Calu3 (cell line): ENCODE measurements around the gene ANO3. TPM values are rescaled to one million over a fixed set of nuclear protein-coding genes. Genes with fewer than 3 reads are reported as not detected.

Experiments used
- BruUV-seq: library from RNA; stranded (reverse); fragments of 400-500 nt; replicated peaks from 2 replicates; lab custom pipeline; 2021; lab: Mats Ljungman, UMichigan
- CTCF ChIA-PET: fragments of 300-600 bp; sonication (Branson Sonifier 250); formaldehyde crosslinking; loops from one replicate; lab custom pipeline; 2022; ENCODE audit warnings: antibody characterized with exemption; lab: Charles Lee
- DNase-seq: peaks from one replicate; pipeline ENCODE4 v3.0.0; 2022
- H3K27ac Mint-ChIP-seq: one replicate; pipeline ENCODE4 v1.8.0; 2022; ENCODE audit warnings: mixed read lengths; ENCODE audit not compliant: unreplicated experiment
- H3K27me3 Mint-ChIP-seq: one replicate; pipeline ENCODE4 v1.8.0; 2022; ENCODE audit warnings: mixed read lengths; ENCODE audit not compliant: unreplicated experiment
- H3K36me3 Mint-ChIP-seq: one replicate; pipeline ENCODE4 v1.8.0; 2022; ENCODE audit warnings: mild to moderate bottlenecking, moderate library complexity, mixed read lengths; ENCODE audit not compliant: insufficient read depth, unreplicated experiment
- H3K4me1 Mint-ChIP-seq: one replicate; pipeline ENCODE4 v1.8.0; 2022; ENCODE audit warnings: mild to moderate bottlenecking, low read depth, mixed read lengths; ENCODE audit not compliant: unreplicated experiment
- H3K4me3 Mint-ChIP-seq: one replicate; pipeline ENCODE4 v1.8.0; 2022; ENCODE audit warnings: mild to moderate bottlenecking, low read depth, moderate library complexity, mixed read lengths; ENCODE audit not compliant: unreplicated experiment
- H3K9me3 Mint-ChIP-seq: one replicate; pipeline ENCODE4 v1.8.0; 2022; ENCODE audit warnings: low read depth, mixed read lengths; ENCODE audit not compliant: unreplicated experiment
- CTCF ChIP-seq: fragments of 200-600 bp; IDR thresholded peaks from one replicate; pipeline ENCODE4 v1.8.0; 2022; ENCODE audit warnings: antibody characterized with exemption; ENCODE audit not compliant: unreplicated experiment
- intact Hi-C: fragments of 100-400 bp; cut with micrococcal nuclease; formaldehyde crosslinking; loops from one replicate; pipeline ENCODE4 v1.10.0; 2022; ENCODE audit not compliant: unreplicated experiment
- total RNA-seq: library from RNA; stranded (reverse); gene quantifications from 2 replicates; pipeline ENCODE4 v1.2.3, GENCODE V29; 2022

ANO3 gene
- total RNA-seq, 1 experiment from 2014 or later: not detected

GRCh38 chr11:26510164-26510563, 178.2 kb downstream of the ANO3 start:
- CTCF ChIA-PET: interaction anchor here (0.7 kb wide), 1 partner anchor 251 kb away, joined by 4 read pairs; no protein-coding TSS in a partner anchor
- Mint-ChIP-seq H3K36me3 (no peaks in the 10 kb centered on the region), H3K9me3 (no peaks in the 10 kb centered on the region), H3K4me1 (no peaks in the 10 kb centered on the region), H3K27ac (no peak overlapping the region), H3K4me3 (no peak overlapping the region), H3K27me3 (no peaks in the 10 kb centered on the region)
- no TSS peak for BruUV-seq
- intact Hi-C loops: no loop called here
- DNase-seq: no peak
- TF ChIP-seq CTCF: no peak

- no peaks in the 10 kb centered on the region for H3K36me3 Mint-ChIP-seq
- no peak for TF ChIP-seq CTCF
- BruUV-seq: no TSS peak
- H3K4me1 Mint-ChIP-seq: no peaks in the 10 kb centered on the region
- no peak overlapping the region for H3K27ac Mint-ChIP-seq
- CTCF ChIA-PET: no interaction called here
- no peaks in the 10 kb centered on the region for H3K27me3 Mint-ChIP-seq
- H3K4me3 Mint-ChIP-seq: no peak overlapping the region
- no peak for DNase-seq
- no peaks in the 10 kb centered on the region for H3K9me3 Mint-ChIP-seq
- intact Hi-C loops: no loop called here
Observed at GRCh38 chr11:26510756-26511155, 178.8 kb downstream of the ANO3 start.

GRCh38 chr11:26512196-26512595, 180.3 kb downstream of the ANO3 start:
- H3K27ac Mint-ChIP-seq: no peak overlapping the region
- no peaks in the 10 kb centered on the region for H3K36me3 Mint-ChIP-seq
- CTCF ChIA-PET: no interaction called here
- no peak for DNase-seq
- H3K4me3 Mint-ChIP-seq: no peak overlapping the region
- no peaks in the 10 kb centered on the region for H3K4me1 Mint-ChIP-seq
- intact Hi-C loops: no loop called here
- BruUV-seq: no TSS peak
- TF ChIP-seq CTCF: no peak
- no peaks in the 10 kb centered on the region for H3K9me3 Mint-ChIP-seq
- H3K27me3 Mint-ChIP-seq: no peaks in the 10 kb centered on the region

- no TSS peak for BruUV-seq
- DNase-seq: no peak
- Mint-ChIP-seq H3K9me3 (peaks cover 3% of the 10 kb centered on the region), H3K36me3 (no peaks in the 10 kb centered on the region), H3K4me3 (no peak overlapping the region), H3K4me1 (no peaks in the 10 kb centered on the region), H3K27me3 (no peaks in the 10 kb centered on the region), H3K27ac (no peak overlapping the region)
- TF ChIP-seq CTCF: no peak
- CTCF ChIA-PET: no interaction called here
- intact Hi-C loops: no loop called here
Observed at GRCh38 chr11:26519469-26519868, 187.5 kb downstream of the ANO3 start.
